Glomerular visceral epithelial cell (primary cell): Measurements from ENCODE around the gene MAP1B.

Source experiments
- DNase-seq: peaks from one replicate; pipeline ENCODE4 v3.0.0-alpha.2; 2016; ENCODE audit errors: extremely low spot score

MAP1B gene

DNA sequence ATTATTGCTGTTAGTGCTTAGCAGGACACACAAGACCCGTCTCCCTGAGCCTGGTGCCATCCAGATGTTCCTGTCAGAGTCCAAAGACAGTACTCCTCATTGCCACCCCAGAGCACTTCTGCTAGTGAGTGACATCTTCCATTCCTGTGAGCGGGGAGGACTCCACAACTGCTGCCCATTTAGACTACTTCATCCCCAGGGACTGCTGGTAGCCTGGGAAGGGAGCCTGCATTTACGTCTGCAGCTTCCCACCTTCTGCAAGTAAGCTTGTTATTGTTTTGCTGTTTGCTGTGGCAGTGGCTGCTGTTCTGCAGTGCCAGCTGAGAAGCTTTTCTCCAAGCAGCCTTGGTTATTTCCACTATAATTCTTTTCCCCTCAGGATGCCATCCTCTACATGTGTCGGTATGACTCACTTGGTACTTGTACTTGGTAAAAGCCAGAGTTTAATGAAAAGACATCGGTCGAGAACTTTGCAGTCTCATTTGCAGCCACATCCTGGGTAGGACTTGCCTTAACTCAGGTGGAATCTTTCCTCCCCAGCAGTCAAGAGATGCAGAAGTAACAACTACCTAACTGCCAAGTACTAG, 10.6 kb upstream of the MAP1B start:
- DNase-seq, result no peak

DNA sequence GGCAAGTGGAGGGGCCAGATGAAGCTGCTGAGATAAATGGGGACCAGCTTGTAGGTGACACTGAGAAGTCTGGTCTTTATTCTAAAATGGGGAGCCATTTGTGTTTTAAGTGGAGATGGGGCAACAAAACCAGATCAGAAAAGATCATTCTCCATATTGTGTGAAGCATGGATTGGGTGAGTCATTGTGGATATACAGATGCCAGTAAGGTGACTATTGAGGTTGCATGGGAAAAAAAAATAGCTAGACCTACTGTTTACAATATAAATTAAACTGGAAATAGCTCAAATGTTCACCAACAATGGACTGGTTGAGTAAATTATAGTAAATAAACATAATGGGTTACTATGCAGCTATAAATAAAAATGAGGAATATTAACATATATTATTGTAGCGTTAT, 5.4 kb upstream of the MAP1B start:
- DNase-seq, result no peak

DNA sequence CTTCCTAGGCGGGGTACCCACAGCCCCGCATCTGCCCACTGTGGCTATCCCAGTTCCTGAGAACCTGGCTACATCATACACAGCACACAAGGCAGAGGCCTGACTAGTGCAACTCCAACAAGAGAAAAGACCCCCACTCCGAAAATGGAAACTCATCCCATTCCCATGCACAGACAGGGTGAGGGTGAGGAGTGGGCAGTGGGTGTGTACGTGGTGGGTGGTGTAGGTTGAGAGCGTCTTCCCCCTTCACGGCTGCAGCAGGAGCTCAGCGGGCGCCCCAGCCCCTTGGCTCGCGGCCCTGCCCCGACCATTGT, 501 bp upstream of the MAP1B start:
- no peak for DNase-seq

DNA sequence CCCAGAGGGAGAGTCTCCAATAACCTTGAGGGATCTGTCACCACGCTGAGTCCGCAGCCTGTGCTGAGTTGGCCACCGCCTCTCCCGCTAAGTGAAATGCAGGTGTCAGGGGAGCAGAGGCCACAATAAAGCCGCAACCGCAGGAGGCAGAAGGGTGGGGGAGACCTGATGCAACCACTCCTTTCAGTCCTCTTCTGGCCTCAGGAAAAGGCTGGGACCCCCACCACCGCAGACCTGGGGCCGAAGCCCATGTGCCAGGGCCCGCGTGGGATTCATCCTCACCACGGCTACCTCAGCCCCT, 576 bp downstream of the MAP1B start:
- DNase-seq, result peak; percentile 65

DNA sequence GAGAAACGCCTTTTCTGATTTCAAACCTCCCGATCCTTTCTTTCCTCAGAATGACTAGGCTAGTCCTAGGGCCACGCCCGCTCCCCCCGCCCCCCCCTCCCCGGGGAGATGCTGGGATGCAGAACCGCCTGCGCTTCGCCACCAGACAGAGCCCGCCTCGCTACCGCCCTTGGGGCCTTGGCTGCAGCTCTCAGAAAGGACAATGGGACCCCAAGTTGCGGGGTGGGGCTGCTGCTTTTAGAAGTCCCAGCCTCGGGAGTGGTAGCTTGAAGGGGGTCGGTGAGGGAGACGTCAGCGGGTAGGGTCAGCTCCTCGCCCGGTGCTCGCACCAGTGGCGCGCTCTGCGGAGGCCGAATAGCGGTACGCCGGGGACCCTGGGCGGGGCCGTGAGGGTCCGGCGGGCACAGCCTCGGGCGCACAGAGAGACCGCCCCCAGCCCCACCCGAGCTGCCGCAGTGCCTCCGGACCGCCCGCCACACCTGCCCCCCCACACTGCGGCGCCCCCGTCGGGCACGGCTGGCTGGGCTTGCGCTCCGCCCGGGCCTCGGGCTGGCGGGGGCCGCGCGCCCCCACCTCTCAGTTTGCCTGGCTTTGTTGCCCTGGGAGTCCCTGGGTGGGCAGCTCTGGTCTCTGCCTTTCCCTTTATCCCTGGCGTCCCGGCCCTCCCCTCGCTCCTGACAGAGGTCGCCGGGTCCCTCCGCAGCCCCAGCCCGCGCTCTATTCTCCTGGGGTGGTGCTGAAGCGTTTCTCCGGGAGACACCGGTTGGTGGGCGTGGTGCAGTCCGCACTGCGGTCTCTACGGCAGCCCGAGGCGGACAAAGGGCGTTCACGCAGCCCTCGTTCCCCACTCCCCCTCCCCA, 1.2 kb downstream of the MAP1B start:
- peak; percentile 77 for DNase-seq

DNA sequence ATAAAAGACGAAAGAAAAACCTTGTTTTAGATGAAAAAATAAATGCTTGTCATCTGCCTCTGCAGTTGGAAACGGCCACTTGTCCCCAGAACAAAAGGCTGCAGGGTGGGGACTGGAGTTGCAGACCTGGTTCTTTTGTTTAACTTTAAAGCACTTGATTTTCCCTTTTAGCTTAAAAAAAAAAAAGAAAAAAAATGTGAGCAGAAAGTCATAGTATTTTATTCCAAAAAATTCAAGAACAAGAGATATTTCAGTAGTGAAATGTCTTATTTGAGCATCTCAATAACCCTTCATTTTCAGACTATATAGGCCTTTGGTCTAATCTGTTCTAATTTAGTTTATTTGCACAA, 1.8 kb downstream of the MAP1B start:
- DNase-seq, result no peak

DNA sequence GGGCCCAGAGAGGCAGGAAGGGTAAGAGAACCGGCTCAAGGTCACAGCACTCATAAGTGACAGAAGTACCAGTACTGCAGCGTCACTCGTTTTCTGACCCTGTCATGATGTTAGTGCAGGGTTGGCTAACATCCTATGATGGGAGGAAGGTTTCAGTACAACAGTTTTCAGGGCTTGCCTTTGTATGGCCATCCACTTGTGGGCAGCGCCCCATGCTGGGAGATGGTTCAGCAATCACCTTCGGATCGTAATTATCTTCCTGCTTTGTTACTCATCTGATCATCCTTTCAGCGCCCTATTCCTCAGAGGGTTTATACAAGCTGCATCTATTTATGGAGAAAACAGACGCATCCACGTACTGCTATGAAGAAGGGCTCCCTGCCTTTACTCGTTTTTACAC, 2.4 kb downstream of the MAP1B start:
- DNase-seq, result peak; percentile 34

DNA sequence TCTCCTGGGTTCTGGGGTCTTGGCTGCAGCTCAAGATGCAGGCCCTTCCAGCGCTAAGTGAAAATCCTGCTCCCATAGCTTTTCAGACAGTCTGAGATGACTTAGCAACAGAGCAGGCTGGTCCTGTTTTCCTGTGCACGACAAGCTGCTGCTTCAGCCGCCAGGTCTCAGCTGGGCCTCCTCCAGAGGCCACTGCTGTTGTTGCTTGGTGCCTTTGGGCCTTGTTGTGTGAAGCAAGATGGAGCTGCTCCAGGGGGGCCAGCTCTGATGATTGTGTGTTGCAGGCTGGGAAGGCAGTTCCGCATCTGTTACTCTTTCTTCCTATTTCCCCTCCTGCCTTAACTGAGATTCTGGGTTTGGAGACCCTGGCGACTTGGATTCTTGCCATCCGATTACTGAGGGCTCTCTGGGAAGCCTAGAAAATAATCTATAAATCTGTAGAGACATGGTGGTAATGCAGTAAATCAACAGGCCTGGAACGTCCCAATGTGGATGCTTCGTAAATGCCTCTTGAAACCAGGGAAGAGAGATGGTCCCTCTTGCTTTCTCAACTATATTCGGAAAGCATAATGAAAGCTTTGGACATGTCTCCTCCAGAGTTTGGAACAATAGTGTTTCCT, 3.2 kb downstream of the MAP1B start:
- DNase-seq, result no peak

DNA sequence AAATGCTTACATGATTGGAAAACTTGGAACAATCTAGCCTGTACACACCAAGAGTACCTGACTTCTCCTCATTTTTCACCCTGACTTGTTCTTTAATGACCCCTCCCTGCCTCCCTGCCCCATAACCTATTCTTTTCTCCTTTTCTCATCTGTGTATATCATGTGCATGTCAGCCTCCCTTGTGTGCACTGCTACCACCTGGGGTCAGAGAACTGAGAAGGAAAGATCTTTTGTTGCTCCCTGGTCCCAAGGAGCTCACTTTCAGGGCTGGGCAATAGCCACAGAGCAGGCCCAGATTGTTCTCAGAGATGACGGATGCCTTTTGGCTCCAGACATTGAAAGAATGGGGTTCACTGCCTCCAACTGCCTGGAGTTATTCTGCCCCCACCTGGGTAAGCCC, 5.1 kb downstream of the MAP1B start:
- DNase-seq, result no peak

DNA sequence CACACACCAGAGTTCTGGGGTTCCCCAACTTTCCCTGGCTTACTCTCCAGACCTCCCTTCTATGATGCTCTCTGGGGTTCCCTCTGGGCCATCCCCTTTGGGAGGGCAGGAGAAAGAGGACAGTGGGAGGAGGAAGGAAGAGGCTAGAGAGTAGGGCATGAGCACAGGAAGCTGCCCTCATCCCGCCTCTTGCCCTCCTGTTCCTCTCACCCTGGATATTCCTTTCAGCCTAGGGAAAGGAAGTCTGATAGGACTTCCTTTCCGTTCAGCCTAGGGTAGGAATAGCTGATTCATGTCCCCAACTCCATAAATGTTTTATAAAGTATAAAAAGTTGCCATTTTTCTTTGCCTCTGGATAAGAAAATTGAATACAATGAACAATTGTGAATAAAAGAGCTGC, 7.4 kb downstream of the MAP1B start:
- no peak for DNase-seq

DNA sequence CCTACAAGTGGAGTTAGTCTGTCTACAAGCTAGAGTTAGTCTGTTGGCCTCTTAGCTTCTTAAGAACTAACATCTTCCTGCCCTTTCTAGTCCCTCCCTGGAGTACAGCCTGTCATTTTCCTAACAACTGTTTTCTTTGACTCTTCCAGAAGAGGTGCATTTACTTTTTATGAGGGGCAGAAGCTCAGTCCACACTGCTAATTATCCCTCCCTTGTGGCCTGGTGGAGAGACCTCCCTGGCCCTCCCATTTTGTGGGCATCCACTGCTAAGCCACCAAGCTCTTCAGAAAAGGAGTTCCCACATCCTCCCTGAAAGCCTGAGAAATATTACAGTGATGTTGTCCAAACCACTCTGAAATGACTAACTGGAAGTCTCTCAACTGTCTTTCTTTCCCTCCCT, 8.0 kb downstream of the MAP1B start:
- no peak for DNase-seq

DNA sequence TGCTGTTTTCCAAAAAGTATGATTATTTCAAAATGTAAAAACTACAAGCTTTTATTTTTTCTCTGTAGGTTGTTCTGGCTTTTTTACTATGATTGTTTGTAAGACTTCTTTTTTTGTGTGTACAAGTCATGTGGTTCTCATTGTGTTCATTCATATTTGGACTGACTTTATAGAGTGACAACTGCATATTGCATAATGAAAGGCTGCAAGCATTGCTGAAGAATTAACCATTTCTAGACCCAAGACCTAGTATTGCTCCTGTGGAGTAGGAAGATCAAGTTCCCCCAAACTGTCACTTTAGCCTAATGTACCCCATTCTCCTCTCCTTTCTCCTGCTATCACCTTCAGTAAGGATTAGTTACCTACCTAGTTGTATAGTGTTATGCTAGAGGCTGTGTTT, 10.0 kb downstream of the MAP1B start:
- no peak for DNase-seq

DNA sequence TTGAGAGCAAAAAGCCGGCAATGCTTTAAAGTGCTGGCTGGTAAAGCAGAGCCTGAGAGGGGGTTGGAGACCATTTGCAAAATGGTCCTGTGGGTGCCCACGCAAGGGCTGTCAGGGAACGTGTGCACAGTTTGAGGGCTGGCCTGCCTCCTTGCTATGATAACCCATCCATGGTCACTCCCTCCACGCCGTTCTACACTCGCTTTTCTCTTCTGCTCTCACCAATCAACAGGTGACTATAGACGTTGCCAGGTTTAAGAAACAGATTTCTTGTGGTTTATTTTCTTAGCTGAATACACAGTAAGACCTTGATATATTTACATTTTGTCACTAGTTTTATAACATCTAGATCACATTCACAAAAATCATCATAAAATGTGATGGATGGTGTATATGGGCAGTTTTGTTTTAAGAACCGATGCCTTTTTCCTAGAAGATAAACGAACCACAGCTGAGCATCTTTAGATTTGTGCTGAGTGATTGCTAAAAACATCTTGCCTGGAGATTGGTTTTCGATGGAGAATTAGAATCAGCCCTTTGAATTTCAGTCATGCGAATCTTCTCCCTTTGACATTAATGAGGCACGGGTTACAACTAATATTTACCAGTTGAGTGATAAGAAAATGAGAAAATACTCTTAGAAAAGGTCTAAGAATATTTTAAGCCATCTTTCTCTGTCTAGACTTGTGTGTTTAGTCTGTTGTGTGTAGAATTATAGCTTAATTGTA, 13.9 kb downstream of the MAP1B start:
- no peak for DNase-seq

DNA sequence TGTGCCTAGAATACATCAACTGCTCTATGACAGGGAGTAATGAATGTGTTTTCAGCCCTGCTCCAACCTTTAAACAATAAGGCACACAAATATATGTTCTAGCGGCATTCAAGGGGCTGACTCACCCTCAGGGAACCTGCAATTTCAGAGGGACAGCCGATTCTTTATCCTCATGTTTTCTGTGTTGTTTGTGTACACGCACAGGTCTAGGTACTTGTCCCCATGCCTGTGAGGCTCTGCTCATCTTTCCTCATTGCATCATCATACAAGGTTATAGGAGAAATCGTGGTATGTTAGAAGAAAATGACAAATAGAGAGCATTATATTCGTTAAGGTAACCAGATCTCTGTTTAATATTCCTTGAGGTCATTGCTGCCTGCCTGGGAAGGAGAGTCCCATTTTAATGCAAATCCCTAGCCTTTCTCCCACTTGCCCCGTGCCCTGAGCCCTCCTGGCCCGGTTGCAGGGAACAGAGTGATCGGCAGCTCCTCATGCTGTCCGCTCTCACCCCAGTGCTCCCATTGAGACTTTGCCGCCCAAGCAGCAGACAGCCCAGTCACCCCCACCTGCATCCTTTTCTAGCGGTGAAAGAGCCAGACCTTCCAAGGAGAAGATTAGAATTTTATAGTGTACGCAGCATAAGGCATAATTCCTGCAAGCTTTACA, 14.6 kb downstream of the MAP1B start:
- no peak for DNase-seq

DNA sequence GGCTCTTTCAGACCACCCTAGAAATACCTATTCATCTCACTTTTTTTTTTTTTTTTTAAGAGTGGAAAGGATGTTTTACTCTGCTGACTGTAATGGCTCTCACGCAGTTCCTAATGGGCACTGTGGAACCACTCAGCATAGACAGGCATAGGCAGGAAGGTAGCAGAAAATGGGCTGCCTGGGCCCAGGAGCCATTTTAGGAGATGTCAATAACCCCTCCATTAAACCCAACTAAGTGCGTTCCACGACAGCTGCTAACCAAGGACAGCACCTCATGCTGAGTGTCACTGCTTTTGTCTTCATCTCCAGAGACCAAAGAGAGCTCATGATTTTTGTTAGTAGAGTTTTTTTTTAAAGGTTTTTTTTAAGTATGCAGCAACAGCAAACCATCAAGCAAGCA, 15.3 kb downstream of the MAP1B start:
- DNase-seq, result no peak

DNA sequence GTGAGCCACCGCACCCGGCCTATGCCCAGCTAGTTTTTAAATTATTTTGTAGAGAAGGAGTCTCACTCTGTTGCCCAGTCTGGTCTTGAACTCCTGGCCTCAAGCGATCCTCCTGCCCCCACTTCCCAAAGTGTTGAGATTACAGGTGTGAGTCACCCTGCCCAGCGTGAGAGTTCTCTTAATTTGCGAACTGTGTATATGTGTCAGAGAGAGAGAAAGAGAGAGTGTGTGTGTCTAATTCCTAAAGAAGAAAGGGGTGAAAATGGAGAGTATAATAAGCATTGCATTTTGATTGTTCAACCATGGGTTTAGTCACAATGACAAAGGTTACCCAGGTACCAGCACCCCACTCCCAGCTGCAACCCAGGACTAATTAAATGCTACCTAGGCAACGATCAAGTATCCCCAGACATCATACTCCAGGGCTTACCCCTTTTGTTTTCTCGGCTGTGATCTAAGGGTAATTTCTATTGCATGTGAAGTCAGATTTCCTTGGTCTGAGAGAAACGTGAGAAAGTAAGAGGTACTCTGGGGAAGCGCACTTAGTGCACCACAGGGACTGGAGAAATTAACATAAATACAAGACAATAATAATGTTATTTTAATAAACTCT, 16.6 kb downstream of the MAP1B start:
- DNase-seq, result no peak

DNA sequence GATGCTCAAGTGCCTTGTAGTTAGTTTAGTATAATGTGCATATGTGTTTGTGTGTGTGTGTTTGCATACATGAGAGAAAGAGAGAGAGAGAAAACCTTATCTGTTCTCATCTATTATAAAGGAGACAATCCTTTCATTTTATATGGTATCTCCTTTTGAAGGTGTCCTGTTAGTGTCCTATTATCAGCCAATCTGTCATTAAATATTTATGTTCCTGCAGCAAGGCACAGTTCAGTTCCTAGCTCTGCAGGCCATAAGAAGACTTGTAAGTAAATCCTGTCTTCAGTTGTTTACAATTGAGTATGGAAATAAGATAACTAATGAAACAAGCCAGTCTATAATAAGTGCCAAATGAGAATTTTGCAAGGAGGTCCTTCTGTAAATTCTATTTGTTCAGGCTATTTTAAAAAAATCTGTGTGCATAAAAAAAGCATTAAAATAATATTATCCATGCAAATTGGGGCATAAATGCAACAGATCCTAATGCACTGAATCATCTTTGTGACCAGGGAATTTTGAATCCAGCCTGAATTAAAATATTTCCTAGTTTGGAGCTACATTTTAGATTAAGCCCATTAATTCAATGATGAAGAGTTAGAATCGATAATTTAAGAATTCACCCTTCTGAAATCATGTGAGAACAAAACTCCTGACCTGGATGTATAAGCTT, 18.1 kb downstream of the MAP1B start:
- no peak for DNase-seq

DNA sequence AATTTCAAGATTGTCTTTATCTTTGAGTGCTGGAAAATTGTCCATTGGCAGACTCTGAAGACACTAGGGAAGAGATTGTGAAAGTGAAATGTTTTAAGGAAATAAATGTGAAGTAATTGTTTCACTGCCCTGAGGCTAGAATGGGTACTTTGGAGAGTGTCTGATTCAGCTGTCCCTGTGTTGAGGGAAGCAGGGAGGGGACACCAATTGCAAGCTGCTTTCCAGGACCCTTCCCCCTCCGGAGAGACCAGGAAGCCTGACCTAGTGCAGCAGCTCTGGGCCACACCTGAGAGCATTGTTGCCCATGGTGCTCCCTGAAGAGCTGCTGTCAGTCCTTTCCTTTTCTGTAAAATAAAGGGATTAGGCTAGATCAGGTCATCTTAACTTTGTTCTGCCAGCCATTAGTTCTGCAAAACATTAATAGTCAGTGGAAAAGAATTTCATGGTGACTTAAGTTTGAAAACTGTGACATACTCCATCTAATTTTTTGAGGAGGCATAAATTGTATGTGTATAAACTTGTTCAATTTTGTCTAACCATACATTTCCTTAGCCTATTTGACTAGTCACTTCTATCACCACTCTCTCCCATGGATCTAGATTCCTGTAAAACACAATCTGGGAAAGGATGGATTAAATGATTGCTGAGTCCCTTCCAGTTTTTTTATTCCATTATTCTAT, 18.8 kb downstream of the MAP1B start:
- no peak for DNase-seq

DNA sequence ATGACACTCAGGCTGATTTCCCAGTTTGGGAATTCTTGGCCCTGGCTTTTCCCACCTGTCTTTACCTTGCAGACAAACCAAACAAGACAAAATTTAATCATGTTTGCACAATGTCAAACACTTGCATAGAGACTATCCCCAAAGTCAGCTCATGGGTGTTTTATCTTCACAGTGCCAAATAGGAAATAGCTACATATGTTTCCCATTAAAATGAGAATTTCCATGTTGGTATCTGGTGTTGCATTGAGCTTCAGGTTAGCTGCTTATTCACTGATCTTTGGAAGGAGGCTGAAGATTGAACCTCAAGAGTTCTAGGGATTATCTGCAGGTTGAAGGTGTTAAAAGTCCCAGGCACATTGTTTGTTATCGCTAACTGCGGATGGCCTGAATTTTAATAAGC, 19.5 kb downstream of the MAP1B start:
- DNase-seq, result no peak

DNA sequence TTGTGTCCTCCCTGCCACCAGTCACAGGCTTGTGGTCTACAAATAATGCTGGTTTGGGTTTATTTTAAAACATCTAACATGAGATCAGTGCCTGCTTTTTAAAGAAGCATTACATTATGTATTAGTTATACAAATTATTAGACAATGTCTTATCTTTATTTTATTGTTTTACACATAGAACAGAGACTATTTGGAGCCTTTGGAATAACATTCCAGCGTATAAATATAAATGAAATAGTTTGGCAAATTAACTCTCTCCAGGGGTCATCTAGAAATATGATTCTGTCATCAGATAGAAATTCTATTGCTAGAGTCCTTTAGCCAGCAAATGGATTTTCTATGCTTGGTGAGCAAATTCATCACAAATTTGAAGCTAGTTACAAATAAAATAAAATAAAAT, 22.4 kb downstream of the MAP1B start:
- no peak for DNase-seq

DNA sequence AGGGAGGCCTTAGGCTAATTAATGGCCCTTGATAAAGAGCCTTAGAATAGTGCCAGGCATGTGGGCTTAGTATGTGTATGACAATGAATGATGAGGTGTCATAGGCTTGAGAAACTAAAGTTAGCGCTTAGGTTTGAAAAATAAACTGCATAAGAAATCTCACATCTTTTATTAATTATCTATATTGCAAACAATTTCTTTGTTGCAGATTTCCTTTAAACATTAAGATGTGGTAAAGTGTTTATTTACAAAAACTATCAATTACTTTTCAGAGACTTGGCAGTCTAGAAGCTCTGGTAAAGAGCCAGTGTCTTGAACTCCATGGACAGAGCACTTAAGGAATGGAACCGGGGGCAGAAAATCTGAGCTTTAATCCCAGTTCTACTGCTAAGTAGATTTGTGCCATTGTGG, 23.1 kb downstream of the MAP1B start:
- DNase-seq, result no peak
